ENCODE measurements around the gene EIPR1.

EIPR1 gene

GRCh38 chr2:3355951-3356569, 21.6 kb downstream of the EIPR1 start:
- DNase-seq, result no peak

GRCh38 chr2:3354986-3355385, 22.6 kb downstream of the EIPR1 start:
- DNase-seq, result no peak

GRCh38 chr2:3349211-3349693, 28.4 kb downstream of the EIPR1 start:
- DNase-seq, result no peak

- DNase-seq, result no peak
Observed at GRCh38 chr2:3348767-3349166, 28.9 kb downstream of the EIPR1 start.

- no peak for DNase-seq
Observed at GRCh38 chr2:3345621-3346020, 32.0 kb downstream of the EIPR1 start.

DNA sequence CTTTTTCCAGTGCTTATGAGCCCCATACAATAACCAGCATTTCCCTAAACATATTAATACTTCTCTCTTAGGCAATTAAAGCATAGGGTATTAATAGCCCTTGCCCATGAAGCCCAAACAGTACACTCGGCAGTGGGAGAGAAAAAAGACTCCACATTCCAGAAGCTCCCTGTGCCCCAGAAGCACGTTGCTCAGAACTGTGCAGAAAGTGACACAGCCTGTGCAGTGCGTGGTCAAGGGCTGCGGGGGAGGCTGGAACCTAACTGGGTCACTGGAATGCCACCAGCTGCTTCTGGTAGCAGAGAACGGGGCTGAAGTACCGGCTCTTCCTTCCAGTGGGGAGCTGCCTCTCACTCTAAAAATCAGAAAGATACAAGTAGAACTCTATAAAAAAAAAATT, 32.7 kb downstream of the EIPR1 start:
- no peak for DNase-seq

GRCh38 chr2:3343012-3343411, 34.6 kb downstream of the EIPR1 start:
- no peak for DNase-seq

DNA sequence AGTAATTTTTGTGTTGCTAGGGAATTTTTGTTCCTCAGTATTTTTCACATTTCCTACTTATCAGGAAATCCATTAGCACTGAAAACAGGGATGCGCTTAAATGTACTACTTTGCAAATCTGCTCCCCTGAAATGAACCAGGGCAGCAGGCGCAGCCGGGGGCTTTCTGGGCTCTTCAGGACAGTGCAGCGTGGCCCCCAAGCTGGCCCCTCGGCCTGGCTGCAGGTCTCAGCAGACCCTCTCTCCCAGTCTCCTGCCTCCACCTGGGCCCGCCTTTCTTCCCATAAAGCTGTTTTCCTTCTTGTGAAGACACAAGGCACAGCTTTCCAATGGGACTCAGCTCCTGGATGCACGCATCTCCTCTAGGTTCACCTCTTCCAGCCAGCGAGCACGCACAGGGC, 35.3 kb downstream of the EIPR1 start:
- no peak for DNase-seq

GRCh38 chr2:3341336-3341735, 36.3 kb downstream of the EIPR1 start:
- DNase-seq, result no peak

DNA sequence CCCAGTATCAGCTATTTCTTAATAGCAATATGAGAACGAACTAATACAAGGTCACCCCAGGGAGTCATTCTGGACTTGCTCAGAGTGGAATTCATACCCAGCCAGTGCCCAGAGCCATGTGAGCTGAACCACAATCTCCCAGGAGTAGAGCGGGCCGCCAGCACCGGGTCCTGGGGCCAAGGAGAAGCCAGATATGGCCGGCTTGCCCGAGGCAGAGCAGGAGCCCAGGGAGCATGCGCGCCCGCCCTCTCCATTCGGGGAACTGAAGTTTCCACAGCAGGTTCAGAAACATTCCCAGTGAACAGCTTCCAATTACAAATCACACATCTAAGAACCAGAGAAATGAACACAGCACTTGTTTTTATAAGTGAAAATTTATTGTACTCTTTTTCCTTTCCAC, 37.5 kb downstream of the EIPR1 start:
- DNase-seq, result no peak

DNA sequence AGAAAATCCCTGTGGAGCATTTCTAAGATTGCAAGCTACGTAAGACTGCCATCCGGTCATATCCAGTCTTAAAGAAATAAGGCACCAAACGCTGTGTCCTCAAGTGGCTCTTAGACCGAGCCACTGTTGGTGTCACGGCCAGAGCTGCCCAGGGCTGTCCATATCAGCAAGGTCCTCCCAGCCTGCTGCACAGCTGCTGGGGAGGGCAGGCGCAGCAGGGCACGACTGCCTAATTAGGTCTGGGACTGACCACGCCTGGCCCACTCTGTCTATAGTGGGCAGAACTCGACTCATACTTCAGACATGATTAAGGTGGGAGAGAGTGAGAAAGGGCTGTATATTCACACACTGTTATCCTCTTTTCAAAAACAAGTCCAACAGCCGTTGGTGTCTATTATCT, 39.3 kb downstream of the EIPR1 start:
- DNase-seq, result no peak

DNA sequence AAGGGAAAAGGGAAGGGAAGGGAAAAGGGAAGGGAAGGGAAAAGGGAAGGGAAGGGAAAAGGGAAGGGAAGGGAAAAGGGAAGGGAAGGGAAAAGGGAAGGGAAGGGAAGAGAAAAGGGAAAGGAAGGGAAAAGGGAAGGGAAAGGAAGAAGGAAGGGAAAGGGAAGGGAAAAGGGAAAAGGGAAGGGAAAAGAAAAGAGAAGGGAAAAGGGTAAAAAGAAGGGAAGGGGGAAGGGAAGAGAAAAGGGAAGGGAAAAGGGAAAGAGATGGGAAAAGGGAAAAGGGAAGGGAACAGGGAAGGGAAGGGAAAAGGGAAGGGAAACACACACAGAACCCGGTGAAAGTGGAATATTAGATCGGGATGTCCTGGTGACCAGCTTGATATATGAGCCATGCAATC, 40.8 kb downstream of the EIPR1 start:
- DNase-seq, result no peak

- no peak for DNase-seq
Observed at GRCh38 chr2:3334392-3335345, 42.9 kb downstream of the EIPR1 start.

GRCh38 chr2:3332133-3332532, 45.5 kb downstream of the EIPR1 start:
- DNase-seq, result no peak

DNA sequence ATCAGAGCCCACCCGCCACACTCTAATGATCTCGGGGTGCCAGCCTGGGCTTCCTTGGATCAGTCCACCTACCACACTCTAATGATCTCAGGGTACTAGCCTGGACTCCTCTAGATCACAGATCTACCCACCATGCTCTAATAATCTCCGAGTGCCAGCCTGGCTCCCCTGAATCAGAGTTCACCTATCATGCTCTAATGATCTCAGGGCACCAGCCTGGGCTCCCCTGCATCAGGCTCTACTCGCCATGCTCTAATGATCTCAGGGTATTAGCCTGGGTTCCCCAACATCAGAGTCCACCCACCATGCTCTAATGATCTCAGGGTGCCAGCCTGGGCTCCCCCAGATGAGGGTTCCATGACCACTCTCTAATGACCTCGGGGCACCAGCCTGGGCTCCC, 48.1 kb downstream of the EIPR1 start:
- DNase-seq, result no peak

GRCh38 chr2:3326871-3327270, 50.7 kb downstream of the EIPR1 start:
- no peak for DNase-seq

GRCh38 chr2:3326182-3326537, 51.5 kb downstream of the EIPR1 start:
- DNase-seq, result no peak

DNA sequence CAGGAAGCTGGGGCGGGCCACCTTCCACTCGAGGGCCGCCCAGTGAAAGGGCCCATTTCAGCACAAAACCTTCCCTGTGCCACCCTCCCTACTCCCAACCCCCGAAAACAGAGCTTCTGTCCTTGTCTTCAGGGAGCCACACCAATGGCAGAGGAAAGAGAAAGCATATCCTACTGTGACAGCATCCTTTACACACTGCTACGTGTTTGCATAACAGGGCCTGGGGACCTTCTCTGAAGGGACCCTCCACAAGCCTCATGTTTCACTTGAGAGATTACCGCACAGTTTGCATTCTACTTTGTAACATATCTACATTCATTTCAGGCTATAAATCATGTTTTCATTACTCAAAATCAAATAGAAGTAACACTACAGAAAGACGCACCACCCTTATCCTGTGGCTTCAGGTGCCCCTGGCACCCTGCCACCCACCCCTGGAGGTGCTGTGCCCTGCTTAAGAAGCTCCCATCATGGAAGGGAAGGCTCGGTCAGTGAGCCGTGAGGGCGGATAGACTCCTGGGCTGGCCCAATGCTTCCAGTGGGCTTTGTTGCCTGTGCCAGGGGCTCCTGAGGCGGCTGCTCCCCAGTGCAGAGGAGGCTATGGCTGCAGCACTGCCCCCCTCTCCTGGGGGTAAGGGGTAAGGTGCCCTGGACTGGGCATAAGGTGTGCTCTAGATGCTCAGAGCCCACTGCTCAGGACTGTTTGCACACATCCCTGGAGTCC, 52.0 kb downstream of the EIPR1 start:
- DNase-seq, result no peak

DNA sequence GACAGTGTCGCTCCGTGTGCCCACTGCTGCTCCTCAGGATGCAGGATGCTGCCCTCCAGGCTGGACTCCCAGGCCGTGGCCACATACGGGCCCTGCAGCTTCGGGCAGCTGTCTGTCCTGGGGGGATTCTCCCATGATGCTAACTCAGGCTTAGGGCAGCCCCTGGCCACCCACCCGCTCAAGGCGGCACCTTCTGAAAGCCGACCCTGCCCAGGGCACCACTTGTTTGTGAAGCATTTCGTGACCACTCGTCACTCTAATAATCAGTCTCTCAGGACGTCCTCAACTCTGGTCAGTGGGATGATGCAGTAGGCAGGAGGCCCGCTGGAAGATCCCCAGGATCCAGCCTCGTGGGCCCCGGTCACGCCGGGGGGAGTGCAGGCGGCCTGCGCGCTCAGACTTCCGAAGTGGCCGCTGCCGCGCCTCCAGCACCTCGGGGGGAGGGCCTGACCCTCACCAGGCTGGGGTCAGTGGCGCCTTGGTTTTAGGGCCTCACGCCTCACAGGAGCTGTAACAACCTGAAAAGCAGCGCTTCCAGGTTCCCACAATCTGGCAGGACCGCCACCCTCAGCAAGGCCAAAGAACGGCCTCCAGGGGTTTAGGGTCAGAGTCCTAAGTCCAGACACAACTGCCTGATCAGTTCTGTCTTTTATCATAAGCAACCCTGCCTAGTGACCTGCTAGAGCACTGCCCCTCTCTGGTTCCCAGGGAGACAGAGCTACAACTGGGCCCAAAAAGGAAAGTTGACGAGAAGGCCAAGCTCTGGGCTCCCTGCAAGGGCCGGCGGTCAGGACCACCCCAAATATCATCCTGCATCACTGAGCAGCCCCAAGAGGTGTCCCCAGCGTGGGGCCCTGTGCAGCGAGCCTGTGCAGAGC, 53.0 kb downstream of the EIPR1 start:
- DNase-seq, result no peak

DNA sequence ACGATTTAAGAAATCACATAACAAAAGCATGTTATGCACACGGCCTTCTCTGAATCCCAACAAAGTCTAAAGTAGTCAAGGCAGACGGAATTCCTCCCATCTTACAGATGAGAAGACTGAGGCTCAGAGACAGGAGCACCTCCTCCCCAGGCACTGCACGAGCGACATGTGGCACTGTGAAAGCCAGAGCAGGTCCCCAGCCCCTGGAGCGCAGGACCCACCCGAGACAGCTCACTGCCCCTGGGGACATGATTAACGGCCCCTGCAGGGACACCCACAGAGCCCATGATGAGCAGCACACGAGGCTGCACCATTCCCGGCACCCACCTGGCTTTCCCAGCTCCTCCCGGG, 53.6 kb downstream of the EIPR1 start:
- no peak for DNase-seq

- DNase-seq, result no peak
Observed at GRCh38 chr2:3323360-3324035, 54.1 kb downstream of the EIPR1 start.

GRCh38 chr2:3322311-3322970, 55.2 kb downstream of the EIPR1 start:
- no peak for DNase-seq
